Tibial nerve (tissue), 4 donors: ENCODE measurements around the gene UGT1A8.

Experiments used
- EP300 ChIP-seq, 2 donors: sonication (generic); formaldehyde crosslinking; IDR thresholded peaks; one replicate each; pipeline ENCODE4 v1.6.1; 2017; ENCODE audit warnings: antibody characterized with exemption in 2 of 2, mild to moderate bottlenecking in 1 of 2
- POLR2A ChIP-seq, 2 donors: fragments of 450-650 bp; IDR thresholded peaks; one replicate each; pipeline ENCODE4 v1.6.1; 2017; ENCODE audit warnings: antibody characterized with exemption in 2 of 2, mild to moderate bottlenecking in 2 of 2, moderate library complexity in 2 of 2
- TF ChIP-seq, protein P1 (sequence below), 5 experiments: fragments of 200-600 bp in 3 of 5; fragments of 450-650 bp in 2 of 5; sonication (generic) in 3 of 5; IDR thresholded peaks; one replicate each; pipeline ENCODE4 v1.5.1; 2016 to 2019; ENCODE audit warnings: antibody characterized with exemption in 5 of 5, mild to moderate bottlenecking in 3 of 5, moderate library complexity in 2 of 5

DNA sequence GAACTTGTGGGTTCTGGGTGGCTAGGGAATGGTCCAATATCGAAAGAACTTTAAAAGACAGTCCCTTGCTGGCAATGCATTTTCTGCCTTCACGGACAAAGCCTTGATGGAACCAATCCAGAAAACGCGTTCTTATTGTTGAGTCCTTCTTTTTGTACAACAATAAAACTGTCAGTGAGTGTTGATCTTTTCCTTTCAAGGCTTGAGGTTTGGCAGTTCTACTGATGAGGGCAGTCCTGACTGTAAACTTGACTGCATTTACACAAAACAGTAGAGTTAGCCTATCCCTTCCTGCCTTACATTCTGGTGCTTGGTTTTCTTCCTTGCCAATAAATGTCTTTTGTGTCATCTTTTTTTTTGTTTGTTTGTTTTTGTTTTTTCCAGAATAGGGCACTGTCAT, 61.8 kb downstream of the UGT1A8 start:
- TF ChIP-seq, protein P1, sequence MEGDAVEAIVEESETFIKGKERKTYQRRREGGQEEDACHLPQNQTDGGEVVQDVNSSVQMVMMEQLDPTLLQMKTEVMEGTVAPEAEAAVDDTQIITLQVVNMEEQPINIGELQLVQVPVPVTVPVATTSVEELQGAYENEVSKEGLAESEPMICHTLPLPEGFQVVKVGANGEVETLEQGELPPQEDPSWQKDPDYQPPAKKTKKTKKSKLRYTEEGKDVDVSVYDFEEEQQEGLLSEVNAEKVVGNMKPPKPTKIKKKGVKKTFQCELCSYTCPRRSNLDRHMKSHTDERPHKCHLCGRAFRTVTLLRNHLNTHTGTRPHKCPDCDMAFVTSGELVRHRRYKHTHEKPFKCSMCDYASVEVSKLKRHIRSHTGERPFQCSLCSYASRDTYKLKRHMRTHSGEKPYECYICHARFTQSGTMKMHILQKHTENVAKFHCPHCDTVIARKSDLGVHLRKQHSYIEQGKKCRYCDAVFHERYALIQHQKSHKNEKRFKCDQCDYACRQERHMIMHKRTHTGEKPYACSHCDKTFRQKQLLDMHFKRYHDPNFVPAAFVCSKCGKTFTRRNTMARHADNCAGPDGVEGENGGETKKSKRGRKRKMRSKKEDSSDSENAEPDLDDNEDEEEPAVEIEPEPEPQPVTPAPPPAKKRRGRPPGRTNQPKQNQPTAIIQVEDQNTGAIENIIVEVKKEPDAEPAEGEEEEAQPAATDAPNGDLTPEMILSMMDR (IDR thresholded peaks at IDR 0.05): no peak
- TF ChIP-seq EP300 (IDR thresholded peaks at IDR 0.05) (no peak), POLR2A (IDR thresholded peaks at IDR 0.05) (no peak)
